GM19043 (cell line): Measurements from ENCODE around the gene PTMS.

Experiments used
- ATAC-seq: cut with Tn5 transposase; IDR thresholded peaks from one replicate; pipeline ENCODE4 v1.9.1; 2021; ENCODE audit warnings: low read depth; ENCODE audit not compliant: unreplicated experiment

The PTMS gene

DNA sequence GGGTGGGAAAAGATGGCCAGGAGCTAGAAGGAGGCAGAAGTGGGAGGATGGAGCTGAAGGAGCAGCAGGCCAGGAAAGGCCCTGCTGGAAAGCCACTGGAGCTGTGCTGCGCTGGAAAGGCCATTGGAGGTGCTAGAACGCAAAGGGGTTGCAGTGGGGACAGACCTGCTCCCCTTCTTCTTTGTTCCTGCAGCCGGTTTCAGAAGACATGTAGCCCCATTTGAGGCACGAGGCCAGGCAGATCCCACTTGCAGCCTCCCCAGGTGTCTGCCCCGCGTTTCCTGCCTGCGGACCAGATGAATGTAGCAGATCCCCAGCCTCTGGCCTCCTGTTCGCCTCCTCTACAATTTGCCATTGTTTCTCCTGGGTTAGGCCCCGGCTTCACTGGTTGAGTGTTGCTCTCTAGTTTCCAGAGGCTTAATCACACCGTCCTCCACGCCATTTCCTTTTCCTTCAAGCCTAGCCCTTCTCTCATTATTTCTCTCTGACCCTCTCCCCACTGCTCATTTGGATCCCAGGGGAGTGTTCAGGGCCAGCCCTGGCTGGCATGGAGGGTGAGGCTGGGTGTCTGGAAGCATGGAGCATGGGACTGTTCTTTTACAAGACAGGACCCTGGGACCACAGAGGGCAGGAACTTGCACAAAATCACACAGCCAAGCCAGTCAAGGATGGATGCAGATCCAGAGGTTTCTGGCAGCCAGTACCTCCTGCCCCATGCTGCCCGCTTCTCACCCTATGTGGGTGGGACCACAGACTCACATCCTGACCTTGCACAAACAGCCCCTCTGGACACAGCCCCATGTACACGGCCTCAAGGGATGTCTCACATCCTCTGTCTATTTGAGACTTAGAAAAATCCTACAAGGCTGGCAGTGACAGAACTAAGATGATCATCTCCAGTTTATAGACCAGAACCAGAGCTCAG is 53.2 kb downstream of the PTMS start:
- no peak for ATAC-seq

GRCh38 chr12:6820166-6820565 is 54.0 kb downstream of the PTMS start:
- ATAC-seq: no peak
